HG02870 (cell line): ENCODE data around the gene NPAS1.
"Not testable (repeated sequence)": the region's sequence is repeated elsewhere in the genome, so short reads cannot be mapped to it uniquely, and the experiment has no call there.

Experiments
- ATAC-seq: cut with Tn5 transposase; IDR thresholded peaks from one replicate; pipeline ENCODE4 v1.9.1; 2021; ENCODE audit warnings: mild to moderate bottlenecking, moderate library complexity; ENCODE audit not compliant: unreplicated experiment

Gene NPAS1

GRCh38 chr19:47074621-47075020 lies 55.0 kb downstream of the NPAS1 start:
- ATAC-seq = no peak

- ATAC-seq = no peak
These were observed 55.7 kb downstream of the NPAS1 start for GRCh38 chr19:47075179-47075810.

GRCh38 chr19:47075941-47076340 lies 56.3 kb downstream of the NPAS1 start:
- ATAC-seq = no peak

GRCh38 chr19:47078351-47078750 lies 58.7 kb downstream of the NPAS1 start:
- not testable (repeated sequence) for ATAC-seq

- ATAC-seq = no peak
These were observed 61.5 kb downstream of the NPAS1 start for GRCh38 chr19:47081095-47081494.

- ATAC-seq = no peak
These were observed 62.9 kb downstream of the NPAS1 start for GRCh38 chr19:47082493-47082892.

- no peak for ATAC-seq
These were observed 65.3 kb downstream of the NPAS1 start for GRCh38 chr19:47084879-47085439.

- ATAC-seq = no peak
These were observed 66.6 kb downstream of the NPAS1 start for GRCh38 chr19:47086280-47086679.

GRCh38 chr19:47089767-47090350 lies 70.2 kb downstream of the NPAS1 start:
- ATAC-seq = no peak

- no peak for ATAC-seq
These were observed 73.6 kb downstream of the NPAS1 start for GRCh38 chr19:47093254-47093653.

- ATAC-seq = no peak
These were observed 74.2 kb downstream of the NPAS1 start for GRCh38 chr19:47093841-47094240.

- no peak for ATAC-seq
These were observed 75.2 kb downstream of the NPAS1 start for GRCh38 chr19:47094557-47095475.
